NCI-H187 treated with DMSO at 0.1 percent for 48 hours (cell line): ENCODE data around the gene PDE1C.

Experiments used
- DNase-seq: peaks from one replicate; lab custom pipeline; 2025; lab: John Stamatoyannopoulos, UW

Gene PDE1C

GRCh38 chr7:31938650-31939049 is 131.6 kb downstream of the PDE1C start:
- DNase-seq, result no peak

GRCh38 chr7:31937982-31938381 is 132.2 kb downstream of the PDE1C start:
- no peak for DNase-seq

- DNase-seq, result no peak
Observed at GRCh38 chr7:31935124-31936054, 134.8 kb downstream of the PDE1C start.

- no peak for DNase-seq
Observed at GRCh38 chr7:31934551-31934950, 135.7 kb downstream of the PDE1C start.

- no peak for DNase-seq
Observed at GRCh38 chr7:31933481-31933880, 136.7 kb downstream of the PDE1C start.

GRCh38 chr7:31926991-31927584 is 143.1 kb downstream of the PDE1C start:
- no peak for DNase-seq

GRCh38 chr7:31925753-31926454 is 144.3 kb downstream of the PDE1C start:
- DNase-seq, result no peak

GRCh38 chr7:31924251-31924650 is 146.0 kb downstream of the PDE1C start:
- no peak for DNase-seq

- no peak for DNase-seq
Observed at GRCh38 chr7:31922848-31923247, 147.4 kb downstream of the PDE1C start.

GRCh38 chr7:31921047-31921446 is 149.2 kb downstream of the PDE1C start:
- no peak for DNase-seq

GRCh38 chr7:31919678-31920369 is 150.4 kb downstream of the PDE1C start:
- no peak for DNase-seq

GRCh38 chr7:31918706-31919393 is 151.4 kb downstream of the PDE1C start:
- DNase-seq, result no peak

GRCh38 chr7:31917256-31917655 is 153.0 kb downstream of the PDE1C start:
- DNase-seq, result no peak

- DNase-seq, result no peak
Observed at GRCh38 chr7:31910191-31910590, 160.0 kb downstream of the PDE1C start.

- DNase-seq, result no peak
Observed at GRCh38 chr7:31906479-31907171, 163.6 kb downstream of the PDE1C start.

- no peak for DNase-seq
Observed at GRCh38 chr7:31903962-31904361, 166.2 kb downstream of the PDE1C start.

- DNase-seq, result no peak
Observed at GRCh38 chr7:31899356-31899927, 170.8 kb downstream of the PDE1C start.

- no peak for DNase-seq
Observed at GRCh38 chr7:31896925-31897324, 173.3 kb downstream of the PDE1C start.

GRCh38 chr7:31894308-31894707 is 175.9 kb downstream of the PDE1C start:
- no peak for DNase-seq

GRCh38 chr7:31893365-31893764 is 176.8 kb downstream of the PDE1C start:
- DNase-seq, result no peak
